22Rv1 (cell line): ENCODE measurements around the gene ZNF652.

Experiments
- H3K27ac ChIP-seq: fragments of 450-650 bp; 2 replicates; pipeline ENCODE4 v1.5.1; 2017
- CTCF ChIP-seq: fragments of 450-650 bp; IDR thresholded peaks from 2 replicates; pipeline ENCODE4 v1.5.1; 2017; ENCODE audit warnings: mild to moderate bottlenecking
- ZFX ChIP-seq: fragments of 450-650 bp; IDR thresholded peaks from 2 replicates; pipeline ENCODE4 v1.6.1; 2017; ENCODE audit warnings: antibody characterized with exemption, borderline replicate concordance

The ZNF652 gene

GRCh38 chr17:49247944-49248343 lies 114.1 kb downstream of the ZNF652 start:
- no peak for TF ChIP-seq CTCF
- no peak for TF ChIP-seq ZFX
- H3K27ac ChIP-seq = no peak overlapping the region

- no peak overlapping the region for H3K27ac ChIP-seq
- TF ChIP-seq CTCF (no peak), ZFX (no peak)
Measured at GRCh38 chr17:49244839-49245238, 117.2 kb downstream of the ZNF652 start.
